GM12801 (cell line): ENCODE data around the gene ID3.

Experiments used
- TF ChIP-seq, protein P1 (sequence below): IDR thresholded peaks from one replicate; pipeline ENCODE4 v1.5.1; 2011; ENCODE audit warnings: control low read depth; ENCODE audit not compliant: insufficient read length; ENCODE audit errors: extremely low read depth

Gene ID3

DNA sequence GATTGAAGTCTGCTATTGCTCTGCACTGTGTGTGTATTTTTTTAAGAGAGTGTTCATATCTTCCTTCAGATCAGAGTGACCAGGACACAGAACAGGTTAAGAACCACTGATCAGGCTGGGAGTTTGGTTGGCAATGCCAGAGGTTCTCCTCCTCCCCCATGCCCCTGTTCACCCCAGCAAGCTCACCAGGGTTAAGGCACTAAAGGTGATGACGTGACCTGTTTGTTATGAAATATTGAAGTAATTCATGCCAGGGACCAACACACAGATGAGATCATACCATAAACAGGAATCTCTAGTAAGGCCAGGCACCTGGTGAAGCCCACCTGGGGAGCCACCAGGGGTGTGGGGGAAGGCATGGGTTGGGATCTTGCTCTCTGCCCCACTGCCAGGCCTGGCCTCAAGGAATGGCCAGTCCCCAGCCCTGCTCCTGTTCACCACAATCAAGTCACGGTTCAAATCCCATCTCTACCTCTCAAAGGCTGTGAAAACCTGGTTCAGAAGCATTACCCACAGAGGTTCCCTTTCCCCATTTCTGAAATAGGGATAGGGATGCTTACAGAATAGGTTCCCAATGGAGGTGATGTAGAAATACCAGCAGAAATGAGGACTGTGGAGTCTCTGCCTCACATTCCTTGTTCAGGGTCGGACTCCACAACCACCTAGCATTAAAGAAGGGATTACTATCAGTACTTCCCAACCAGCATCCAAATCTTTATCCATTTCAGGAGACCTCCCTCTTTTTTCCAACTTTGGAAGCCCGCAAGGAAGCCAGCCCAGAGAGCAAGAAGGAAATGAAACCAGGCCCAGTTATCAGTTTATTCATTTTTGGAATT lies 2.4 kb downstream of the ID3 start:
- TF ChIP-seq, protein P1, sequence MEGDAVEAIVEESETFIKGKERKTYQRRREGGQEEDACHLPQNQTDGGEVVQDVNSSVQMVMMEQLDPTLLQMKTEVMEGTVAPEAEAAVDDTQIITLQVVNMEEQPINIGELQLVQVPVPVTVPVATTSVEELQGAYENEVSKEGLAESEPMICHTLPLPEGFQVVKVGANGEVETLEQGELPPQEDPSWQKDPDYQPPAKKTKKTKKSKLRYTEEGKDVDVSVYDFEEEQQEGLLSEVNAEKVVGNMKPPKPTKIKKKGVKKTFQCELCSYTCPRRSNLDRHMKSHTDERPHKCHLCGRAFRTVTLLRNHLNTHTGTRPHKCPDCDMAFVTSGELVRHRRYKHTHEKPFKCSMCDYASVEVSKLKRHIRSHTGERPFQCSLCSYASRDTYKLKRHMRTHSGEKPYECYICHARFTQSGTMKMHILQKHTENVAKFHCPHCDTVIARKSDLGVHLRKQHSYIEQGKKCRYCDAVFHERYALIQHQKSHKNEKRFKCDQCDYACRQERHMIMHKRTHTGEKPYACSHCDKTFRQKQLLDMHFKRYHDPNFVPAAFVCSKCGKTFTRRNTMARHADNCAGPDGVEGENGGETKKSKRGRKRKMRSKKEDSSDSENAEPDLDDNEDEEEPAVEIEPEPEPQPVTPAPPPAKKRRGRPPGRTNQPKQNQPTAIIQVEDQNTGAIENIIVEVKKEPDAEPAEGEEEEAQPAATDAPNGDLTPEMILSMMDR: no peak

DNA sequence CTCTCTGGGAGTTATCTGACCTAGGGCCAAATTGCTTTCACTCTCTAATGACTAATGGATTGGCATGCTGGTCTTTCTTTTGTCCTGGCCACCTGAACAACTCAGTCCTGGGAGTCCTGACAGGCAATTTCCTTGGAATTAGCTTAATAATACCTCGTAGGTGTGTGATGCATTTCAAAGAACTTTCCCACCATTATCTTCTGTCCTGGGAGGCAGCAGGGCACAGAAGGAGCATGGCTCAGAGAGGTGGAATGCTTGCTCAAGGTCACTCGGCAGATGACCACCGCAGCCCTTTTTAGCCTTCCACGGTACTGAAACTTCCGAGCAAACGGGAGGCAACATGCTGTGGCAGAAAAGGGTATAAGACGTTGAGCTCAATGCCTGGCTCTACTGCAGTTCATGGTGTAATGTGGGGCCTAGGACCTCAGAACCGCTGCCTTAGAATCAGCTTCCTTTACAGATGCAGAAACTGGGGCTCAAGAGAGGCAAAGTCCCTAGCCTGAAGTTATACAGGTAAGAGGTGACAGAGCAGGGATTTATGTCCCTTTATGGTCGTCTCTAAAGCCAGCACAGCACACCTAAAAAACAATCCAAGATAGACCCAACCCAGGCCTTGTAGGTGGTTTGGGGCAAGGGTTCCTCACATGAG lies 3.2 kb downstream of the ID3 start:
- TF ChIP-seq, protein P1: no peak

DNA sequence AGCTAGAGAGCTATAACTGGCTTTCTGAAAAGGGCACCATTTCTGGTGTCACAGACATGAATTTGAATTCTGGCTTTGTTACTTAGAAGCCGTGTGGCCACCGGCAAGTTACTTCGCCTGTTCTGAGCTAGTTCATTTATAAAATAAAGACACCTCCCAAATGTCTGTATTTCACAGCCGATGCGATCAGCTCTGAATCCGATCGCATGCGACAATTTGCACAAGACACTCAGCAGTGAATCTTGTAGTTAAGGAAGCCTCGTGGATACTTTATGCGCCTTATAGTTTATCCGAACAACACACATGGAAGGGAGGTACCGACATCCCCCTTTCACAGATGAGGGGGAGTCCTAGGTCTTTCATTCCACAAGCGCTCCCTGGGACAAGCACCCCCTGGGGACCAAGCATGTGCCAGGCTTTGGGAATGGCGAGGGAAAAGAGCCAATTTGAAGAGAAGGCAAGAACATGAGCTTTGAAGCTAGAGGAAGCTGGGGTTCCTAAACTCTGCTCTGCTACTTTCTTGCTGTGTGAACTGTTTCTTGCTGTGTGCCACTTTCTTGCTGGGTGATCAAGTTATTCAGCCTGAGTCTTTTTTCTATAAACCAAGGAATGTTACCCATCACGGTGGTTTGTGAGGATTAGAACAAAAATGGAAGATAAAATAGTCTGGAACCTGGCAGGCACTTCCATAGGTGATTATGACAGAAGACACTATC lies 3.9 kb downstream of the ID3 start:
- TF ChIP-seq, protein P1: no peak

DNA sequence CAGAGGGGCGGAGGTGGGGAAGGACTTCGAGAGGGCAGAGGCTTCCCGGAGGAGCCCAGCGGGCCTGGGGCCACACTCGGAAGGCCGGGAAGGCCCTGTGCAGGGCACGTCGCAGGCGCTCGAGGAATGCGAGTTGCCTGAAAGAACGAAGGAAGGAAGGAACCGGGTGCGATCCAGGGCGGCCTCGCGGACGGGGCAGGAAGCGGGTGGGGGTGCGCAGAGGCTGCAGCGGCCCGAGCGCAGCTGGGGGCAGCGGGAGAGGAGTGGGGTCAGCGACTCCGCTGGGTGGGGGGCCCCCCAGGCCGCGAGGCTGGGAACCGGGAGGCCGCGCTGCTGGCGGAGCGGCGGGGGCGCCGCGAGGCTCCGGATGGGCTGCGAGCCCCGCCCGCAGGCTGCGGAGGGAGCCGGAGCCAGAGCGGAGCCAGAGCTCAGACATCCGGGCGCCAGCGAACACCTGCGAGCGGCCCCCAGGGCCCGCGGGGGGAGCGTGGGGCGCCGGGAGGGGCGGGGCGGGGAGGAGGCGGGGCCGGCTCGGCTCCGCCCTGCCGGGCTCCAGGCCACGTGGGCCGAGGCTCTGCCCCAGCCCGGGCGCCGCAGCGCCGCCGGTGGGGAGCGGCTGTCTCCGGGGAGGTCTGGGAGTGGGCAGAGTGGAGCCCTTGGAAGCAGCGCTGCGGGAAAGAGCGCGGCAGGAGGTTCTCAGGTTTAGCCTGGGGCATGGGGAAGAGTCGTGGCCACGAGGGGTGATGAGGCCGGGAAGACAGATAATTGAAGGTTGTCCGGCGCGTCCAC lies 4.6 kb downstream of the ID3 start:
- TF ChIP-seq, protein P1: no peak

DNA sequence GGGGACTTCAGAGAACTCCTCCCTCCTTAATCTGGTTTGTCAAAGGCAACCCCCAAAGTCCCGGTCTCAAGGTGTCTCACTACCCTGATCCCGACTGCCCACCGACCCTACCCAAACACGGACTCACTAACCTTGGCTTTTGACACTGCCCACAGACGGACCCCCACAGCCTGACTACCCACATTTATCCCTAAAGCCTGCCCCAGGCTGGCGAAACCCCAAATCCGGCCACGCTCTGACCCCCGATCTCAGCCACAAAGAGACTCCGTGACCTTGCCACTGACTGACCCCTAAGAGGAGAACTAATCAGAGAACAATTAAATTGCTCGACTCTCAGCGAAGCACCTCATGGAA lies 5.2 kb downstream of the ID3 start:
- TF ChIP-seq, protein P1: no peak

DNA sequence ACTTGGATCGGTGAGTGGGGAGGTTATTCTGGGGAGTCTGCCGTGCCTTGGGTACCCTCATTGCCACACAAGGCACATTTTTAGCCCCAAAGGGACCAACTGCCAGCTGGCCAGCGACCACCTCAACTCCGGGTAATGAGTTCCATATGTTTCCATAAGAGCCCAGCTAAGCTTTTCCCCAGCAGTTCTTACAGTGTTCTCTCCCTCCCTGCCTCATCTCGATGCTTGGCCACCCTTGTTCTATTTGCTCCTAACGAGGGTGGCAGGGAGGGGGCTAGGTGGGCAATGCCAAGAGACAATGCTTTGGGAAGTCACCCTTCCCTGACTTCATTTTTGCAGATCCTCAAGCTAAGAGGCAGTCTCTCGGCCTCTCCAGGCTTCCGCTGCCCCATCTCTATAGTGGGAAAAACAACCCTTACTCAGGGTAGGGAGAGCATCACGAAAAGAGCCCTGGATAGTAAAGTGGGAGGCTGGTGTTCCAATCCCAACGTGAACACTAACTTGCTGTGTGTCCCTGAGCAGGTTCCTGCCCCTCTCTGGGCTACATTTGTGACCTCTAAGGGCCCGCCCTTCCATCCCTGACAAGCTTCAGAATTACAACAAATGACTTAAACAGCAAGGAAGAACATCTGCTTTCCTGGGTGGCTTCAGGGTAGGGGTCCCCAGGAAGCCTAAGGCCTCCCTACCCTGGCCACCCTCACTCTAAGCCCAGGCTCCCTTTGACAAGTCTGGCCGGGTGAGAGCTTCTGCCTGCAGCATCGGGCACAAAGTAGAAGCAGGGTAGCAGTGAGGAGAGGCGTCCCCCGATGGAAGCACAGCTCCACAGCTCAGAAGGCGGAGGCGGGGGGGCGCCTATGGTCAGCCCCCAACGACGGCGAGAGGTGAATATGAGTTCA lies 5.8 kb downstream of the ID3 start:
- TF ChIP-seq, protein P1: no peak
